OCI-LY7 (cell line): ENCODE data around the gene EXTL1. TPM values are rescaled to one million over a fixed set of nuclear protein-coding genes. Genes with fewer than 3 reads are reported as not detected.

Experiments
- BruUV-seq: library from RNA; stranded (reverse); fragments of 400-500 nt; replicated peaks from 2 replicates; lab custom pipeline; 2021; lab: Mats Ljungman, UMichigan
- CTCF ChIA-PET: fragments of 300-600 bp; sonication (Branson Sonifier 250); formaldehyde crosslinking; loops from one replicate; lab custom pipeline; 2022; ENCODE audit warnings: antibody characterized with exemption; ENCODE audit not compliant: unreplicated experiment; lab: Charles Lee
- POLR2A ChIA-PET: fragments of 300-600 bp; sonication (Branson Sonifier 250); formaldehyde crosslinking; loops from one replicate; lab custom pipeline; 2022; ENCODE audit warnings: antibody characterized with exemption; lab: Charles Lee
- DNase-seq: peaks from one replicate; pipeline ENCODE4 v3.0.0-alpha.2; 2015; ENCODE audit warnings: low spot score
- H2AFZ ChIP-seq: fragments of 200-600 bp; sonication (generic), shearing (Covaris generic); 2 replicates; pipeline ENCODE4 v1.6.1; 2014; ENCODE audit warnings: mild to moderate bottlenecking, antibody characterized with exemption, low read length, moderate library complexity
- H3K27ac ChIP-seq: fragments of 200-600 bp; sonication (generic); 2 replicates; pipeline ENCODE4 v1.5.1; 2014; ENCODE audit warnings: mixed run types, low read depth, mild to moderate bottlenecking, moderate library complexity, low read length, inconsistent platforms; ENCODE audit not compliant: poor library complexity, severe bottlenecking
- H3K36me3 ChIP-seq: fragments of 200-600 bp; sonication (generic); 2 replicates; pipeline ENCODE4 v1.6.1; 2014; ENCODE audit warnings: mild to moderate bottlenecking, antibody characterized with exemption, low read length, moderate library complexity, mixed read lengths; ENCODE audit not compliant: insufficient read depth
- H3K4me1 ChIP-seq: fragments of 200-600 bp; sonication (generic); 2 replicates; pipeline ENCODE4 v1.5.1; 2014; ENCODE audit warnings: mild to moderate bottlenecking, low read length; ENCODE audit not compliant: insufficient read depth, poor library complexity, severe bottlenecking
- H3K4me2 ChIP-seq: fragments of 200-600 bp; sonication (generic); 2 replicates; pipeline ENCODE4 v1.6.1; 2014; ENCODE audit warnings: mild to moderate bottlenecking, low read length
- H3K4me3 ChIP-seq: fragments of 200-600 bp; sonication (generic); 2 replicates; pipeline ENCODE4 v1.5.1; 2014; ENCODE audit warnings: mild to moderate bottlenecking, low read depth, low read length; ENCODE audit not compliant: poor library complexity, severe bottlenecking
- H3K79me2 ChIP-seq: fragments of 200-600 bp; sonication (generic); 2 replicates; pipeline ENCODE4 v1.6.1; 2016; ENCODE audit warnings: low read depth, mild to moderate bottlenecking, low read length, moderate library complexity, mixed read lengths; ENCODE audit not compliant: insufficient read depth
- H3K9me2 ChIP-seq: fragments of 200-600 bp; sonication (generic); 2 replicates; pipeline ENCODE4 v1.6.1; 2016; ENCODE audit warnings: mild to moderate bottlenecking, low read length, mixed read lengths; ENCODE audit not compliant: insufficient read depth
- H3K9me3 ChIP-seq: fragments of 200-600 bp; sonication (generic); 2 replicates; pipeline ENCODE4 v1.6.1; 2014; ENCODE audit warnings: mild to moderate bottlenecking, mixed run types, low read length, mixed read lengths
- H4K20me1 ChIP-seq: fragments of 200-600 bp; sonication (generic); 2 replicates; pipeline ENCODE4 v1.6.1; 2014; ENCODE audit warnings: mild to moderate bottlenecking, antibody characterized with exemption, low read length, moderate library complexity, mixed read lengths; ENCODE audit not compliant: insufficient read depth
- EZH2phosphoT487 ChIP-seq: fragments of 200-600 bp; sonication (generic); IDR thresholded peaks from 2 replicates; pipeline ENCODE4 v1.6.1; 2018; ENCODE audit warnings: low read depth, borderline replicate concordance, mild to moderate bottlenecking, mixed run types, antibody characterized with exemption, low read length, moderate library complexity, mixed read lengths
- intact Hi-C: fragments of 100-400 bp; cut with micrococcal nuclease; formaldehyde crosslinking; loops from one replicate; pipeline ENCODE4 v1.10.0; 2022; ENCODE audit not compliant: unreplicated experiment
- total RNA-seq, 2 experiments: library from RNA; depleted of rRNA in 1 of 2; stranded (reverse); fragments of >200 nt in 1 of 2; shearing (Covaris generic) in 1 of 2; gene quantifications; 2 replicates each; pipeline ENCODE4 v1.2.3, GENCODE V29; 2014 to 2022
- TF ChIP-seq, protein P1 (sequence below): fragments of 200-600 bp; sonication (generic); conservative IDR thresholded peaks from 2 replicates; pipeline ENCODE4 v1.5.1; 2014; ENCODE audit warnings: mild to moderate bottlenecking, antibody characterized with exemption, low read length, moderate library complexity, mixed read lengths

The EXTL1 gene
- total RNA-seq, 2 experiments from 2014 or later = 0.67 TPM; not detected in 1

DNA sequence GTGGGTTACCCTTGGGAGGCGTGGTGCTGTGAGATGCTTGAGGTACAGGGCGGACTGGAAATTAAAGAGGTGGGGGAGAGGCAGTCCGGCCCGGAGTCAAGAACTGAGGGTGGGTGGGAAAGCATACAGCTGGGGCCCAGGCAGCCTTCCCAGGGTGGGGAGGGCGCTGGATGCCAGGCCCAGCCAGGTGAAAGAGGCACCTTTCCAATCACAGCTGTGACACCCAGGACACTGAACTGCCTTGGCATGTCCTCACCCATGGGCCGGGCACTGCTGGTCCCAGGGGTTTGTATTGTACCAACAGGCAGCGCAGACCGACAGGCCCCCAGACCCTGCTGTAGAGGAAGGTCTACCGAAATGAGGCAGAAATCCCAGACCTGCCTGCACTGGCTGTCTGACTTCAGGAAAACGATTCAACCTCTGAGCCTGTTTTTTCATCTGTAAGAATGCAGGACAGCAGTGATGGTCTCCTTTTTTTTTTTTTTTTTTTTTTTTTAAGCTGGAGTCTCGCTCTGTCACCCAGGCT lies 15.2 kb downstream of the EXTL1 start:
- Histone ChIP-seq H3K4me2 (no peak overlapping the region), H3K9me2 (no peaks in the 10 kb centered on the region), H3K36me3 (no peaks in the 10 kb centered on the region), H2AFZ (no peak overlapping the region), H3K27ac (no peak overlapping the region), H3K9me3 (no peaks in the 10 kb centered on the region), H3K4me3 (no peak overlapping the region), H3K4me1 (peaks cover 7% of the 10 kb centered on the region), H3K79me2 (no peaks in the 10 kb centered on the region), H4K20me1 (no peaks in the 10 kb centered on the region)
- no TSS peak for BruUV-seq
- intact Hi-C loops = loop anchor here (1.0 to 2.0 kb wide), 2 partner anchors 68 to 108 kb away; no protein-coding TSS in a partner anchor
- CTCF ChIA-PET = interaction anchor here (0.5 to 0.7 kb wide), 2 partner anchors 17 to 102 kb away, joined by 4 read pairs; no protein-coding TSS in a partner anchor
- no peak for DNase-seq
- POLR2A ChIA-PET = interaction anchor here (0.6 kb wide), 1 partner anchor 136 kb away, joined by 3 read pairs; no protein-coding TSS in a partner anchor
- TF ChIP-seq, protein P1, sequence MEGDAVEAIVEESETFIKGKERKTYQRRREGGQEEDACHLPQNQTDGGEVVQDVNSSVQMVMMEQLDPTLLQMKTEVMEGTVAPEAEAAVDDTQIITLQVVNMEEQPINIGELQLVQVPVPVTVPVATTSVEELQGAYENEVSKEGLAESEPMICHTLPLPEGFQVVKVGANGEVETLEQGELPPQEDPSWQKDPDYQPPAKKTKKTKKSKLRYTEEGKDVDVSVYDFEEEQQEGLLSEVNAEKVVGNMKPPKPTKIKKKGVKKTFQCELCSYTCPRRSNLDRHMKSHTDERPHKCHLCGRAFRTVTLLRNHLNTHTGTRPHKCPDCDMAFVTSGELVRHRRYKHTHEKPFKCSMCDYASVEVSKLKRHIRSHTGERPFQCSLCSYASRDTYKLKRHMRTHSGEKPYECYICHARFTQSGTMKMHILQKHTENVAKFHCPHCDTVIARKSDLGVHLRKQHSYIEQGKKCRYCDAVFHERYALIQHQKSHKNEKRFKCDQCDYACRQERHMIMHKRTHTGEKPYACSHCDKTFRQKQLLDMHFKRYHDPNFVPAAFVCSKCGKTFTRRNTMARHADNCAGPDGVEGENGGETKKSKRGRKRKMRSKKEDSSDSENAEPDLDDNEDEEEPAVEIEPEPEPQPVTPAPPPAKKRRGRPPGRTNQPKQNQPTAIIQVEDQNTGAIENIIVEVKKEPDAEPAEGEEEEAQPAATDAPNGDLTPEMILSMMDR = no peak
- TF ChIP-seq EZH2phosphoT487 = no peak

DNA sequence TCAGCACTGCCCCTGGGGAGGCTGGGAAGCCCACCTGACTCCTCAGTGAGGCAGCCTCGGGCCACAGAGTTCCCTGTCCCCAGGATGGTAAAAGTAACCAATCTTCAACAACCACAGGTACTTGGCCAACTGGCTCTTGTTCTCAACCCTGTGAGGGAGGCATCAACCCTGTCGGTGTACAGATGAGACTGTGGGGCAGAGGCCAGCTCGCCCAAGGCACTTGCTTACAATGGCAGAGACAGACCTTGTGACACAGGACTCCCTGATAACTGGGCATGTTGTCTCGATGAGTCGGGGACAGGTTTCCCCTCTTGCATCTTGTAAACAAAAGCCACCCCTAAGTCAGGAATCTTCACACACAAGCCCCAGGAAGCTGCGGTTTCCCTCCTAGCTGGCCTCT lies 16.3 kb downstream of the EXTL1 start:
- TF ChIP-seq EZH2phosphoT487 = no peak
- TF ChIP-seq, protein P1 = no peak
- intact Hi-C loops = loop anchor here (2.0 kb wide), 1 partner anchor 67 kb away; no protein-coding TSS in a partner anchor
- no peak overlapping the region for H3K27ac ChIP-seq
- peaks cover 7% of the 10 kb centered on the region for H3K4me1 ChIP-seq
- H3K9me2 ChIP-seq = no peaks in the 10 kb centered on the region
- POLR2A ChIA-PET = no interaction called here
- H3K36me3 ChIP-seq = no peaks in the 10 kb centered on the region
- no peak for DNase-seq
- H3K4me2 ChIP-seq = no peak overlapping the region
- H4K20me1 ChIP-seq = no peaks in the 10 kb centered on the region
- CTCF ChIA-PET = no interaction called here
- BruUV-seq = no TSS peak
- H3K79me2 ChIP-seq = no peaks in the 10 kb centered on the region
- no peaks in the 10 kb centered on the region for H3K9me3 ChIP-seq
- H3K4me3 ChIP-seq = no peak overlapping the region
- H2AFZ ChIP-seq = no peak overlapping the region

DNA sequence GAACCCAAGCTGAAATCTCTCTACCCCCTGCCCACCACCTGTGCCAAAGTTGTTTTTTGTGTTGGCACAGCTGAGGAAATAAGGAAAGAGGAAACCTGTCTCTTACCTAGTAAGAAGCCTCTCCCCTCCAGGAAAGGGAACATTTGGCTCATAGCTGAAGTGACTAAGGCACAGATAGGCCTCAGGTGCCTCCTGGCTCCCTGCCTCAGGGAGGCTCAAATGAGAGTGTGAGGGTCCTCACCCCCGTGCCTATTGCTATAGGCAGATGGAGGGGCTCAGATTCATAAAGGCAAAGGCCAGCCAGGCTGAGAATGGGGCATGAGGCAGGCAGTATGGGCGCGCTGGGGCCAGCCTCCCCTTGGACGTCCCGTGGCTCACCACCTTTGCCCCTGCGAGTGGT lies 16.9 kb downstream of the EXTL1 start:
- no peak overlapping the region for H3K27ac ChIP-seq
- H3K4me3 ChIP-seq = no peak overlapping the region
- DNase-seq = no peak
- H3K79me2 ChIP-seq = no peaks in the 10 kb centered on the region
- no peak overlapping the region for H3K4me2 ChIP-seq
- no peak overlapping the region for H2AFZ ChIP-seq
- H3K36me3 ChIP-seq = no peaks in the 10 kb centered on the region
- POLR2A ChIA-PET = no interaction called here
- H3K9me3 ChIP-seq = no peaks in the 10 kb centered on the region
- TF ChIP-seq, protein P1 = no peak
- no peak for TF ChIP-seq EZH2phosphoT487
- no peaks in the 10 kb centered on the region for H4K20me1 ChIP-seq
- CTCF ChIA-PET = no interaction called here
- H3K4me1 ChIP-seq = peaks cover 7% of the 10 kb centered on the region
- no TSS peak for BruUV-seq
- intact Hi-C loops = no loop called here
- no peaks in the 10 kb centered on the region for H3K9me2 ChIP-seq
